ENCODE results near the gene PPP2R5C.

Gene PPP2R5C

GRCh38 chr14:101844751-101845150 is 83.2 kb downstream of the PPP2R5C start:
- no peak for DNase-seq

GRCh38 chr14:101845496-101845895 is 84.0 kb downstream of the PPP2R5C start:
- DNase-seq: no peak

- DNase-seq: no peak
These were observed 84.4 kb downstream of the PPP2R5C start for GRCh38 chr14:101845896-101846295.

- no peak for DNase-seq
These were observed 87.6 kb downstream of the PPP2R5C start for GRCh38 chr14:101849125-101849524.

- DNase-seq: no peak
These were observed 88.1 kb downstream of the PPP2R5C start for GRCh38 chr14:101849640-101850039.

- DNase-seq: no peak
These were observed 89.7 kb downstream of the PPP2R5C start for GRCh38 chr14:101851183-101851582.

DNA sequence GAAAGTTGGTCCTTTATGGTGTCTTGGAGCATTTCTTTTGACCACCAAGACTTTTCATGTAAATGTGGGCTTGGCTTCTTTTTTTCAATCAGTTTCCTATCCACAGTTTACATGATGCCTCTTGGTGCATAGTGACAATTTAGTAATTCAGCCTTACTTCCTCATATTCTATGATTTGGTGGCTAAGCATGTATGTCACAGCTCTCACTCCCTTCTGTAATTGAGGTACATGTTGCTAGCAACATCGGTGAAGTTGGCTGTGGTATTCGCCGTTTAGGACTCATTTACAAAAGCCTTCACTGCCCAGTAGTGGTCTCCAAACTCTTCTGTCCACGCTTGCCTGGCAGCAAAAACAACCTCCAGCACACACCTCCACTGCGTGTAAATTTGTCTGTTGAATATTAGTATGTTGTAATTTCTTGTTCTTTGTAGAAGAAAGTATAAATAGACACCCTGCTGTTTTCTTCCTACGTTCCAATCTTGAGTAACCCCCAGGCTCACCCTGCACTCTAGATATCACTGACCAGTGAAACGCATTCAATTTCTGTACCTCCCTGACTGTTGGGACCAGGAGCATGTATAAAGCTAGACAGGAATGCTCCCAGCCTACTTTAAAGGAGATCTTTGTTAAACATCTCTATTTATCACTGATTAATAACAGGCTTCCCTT is 90.4 kb downstream of the PPP2R5C start:
- no peak for DNase-seq

- no peak for DNase-seq
These were observed 91.3 kb downstream of the PPP2R5C start for GRCh38 chr14:101852785-101853184.

DNA sequence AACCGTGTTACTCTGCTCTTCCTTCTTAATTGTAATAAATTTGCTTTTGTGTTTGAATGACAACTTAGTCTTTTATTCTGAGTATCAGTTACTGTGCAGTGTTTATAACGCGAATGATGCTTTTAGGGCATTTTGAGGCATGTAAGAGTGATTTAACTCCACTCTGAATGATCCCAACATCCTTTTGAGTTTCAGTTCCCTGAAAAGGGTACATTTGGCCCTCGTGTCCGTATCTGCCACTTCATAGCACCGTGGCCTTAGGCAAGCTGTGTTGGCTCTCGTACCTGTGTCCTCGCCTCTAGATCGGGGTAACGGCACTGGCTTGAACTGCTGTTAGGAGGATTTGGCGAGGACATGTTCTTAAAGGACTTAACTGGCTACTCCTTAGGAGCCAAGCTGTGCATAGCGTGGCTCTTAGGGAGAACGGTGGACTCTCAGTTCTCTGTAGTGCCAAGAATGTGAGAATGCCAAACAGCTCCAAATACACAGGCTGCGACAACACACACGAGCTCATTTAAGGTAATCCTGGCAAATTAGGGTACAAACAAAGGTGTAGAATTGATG is 92.0 kb downstream of the PPP2R5C start:
- no peak for DNase-seq

DNA sequence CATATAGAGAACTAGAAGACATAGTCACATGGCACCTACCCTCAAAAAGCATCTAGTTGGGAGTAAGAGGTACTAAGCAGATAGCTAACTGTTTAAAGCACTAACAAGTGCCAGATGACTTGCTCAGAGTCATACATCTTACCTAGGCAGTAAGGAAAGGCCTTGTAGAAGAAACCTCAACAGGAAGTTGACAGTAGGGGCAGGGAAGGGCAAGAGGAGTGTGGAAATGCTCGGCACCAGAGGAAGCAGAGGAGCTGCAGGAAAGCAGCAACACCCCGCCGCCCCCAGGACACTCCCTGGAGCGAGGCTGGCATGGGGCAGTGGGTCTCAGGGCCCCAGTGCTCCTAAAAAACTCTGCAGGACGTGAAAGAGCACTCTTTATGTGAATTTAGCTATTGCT is 92.9 kb downstream of the PPP2R5C start:
- DNase-seq: no peak

- DNase-seq: no peak
These were observed 94.4 kb downstream of the PPP2R5C start for GRCh38 chr14:101855958-101856357.

DNA sequence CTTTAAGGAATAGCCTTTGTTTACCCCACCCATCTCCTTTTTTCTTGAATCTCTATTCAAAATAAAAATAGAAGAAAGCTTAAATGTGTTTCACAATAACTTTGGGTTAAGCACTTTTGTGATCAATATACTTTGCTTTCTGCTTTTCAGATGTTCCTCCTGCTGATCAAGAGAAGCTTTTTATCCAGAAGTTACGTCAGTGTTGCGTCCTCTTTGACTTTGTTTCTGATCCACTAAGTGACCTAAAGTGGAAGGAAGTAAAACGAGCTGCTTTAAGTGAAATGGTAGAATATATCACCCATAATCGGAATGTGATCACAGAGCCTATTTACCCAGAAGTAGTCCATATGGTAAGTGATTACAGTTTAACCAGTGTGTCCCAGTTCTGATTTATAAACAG is 95.0 kb downstream of the PPP2R5C start:
- no peak for DNase-seq

DNA sequence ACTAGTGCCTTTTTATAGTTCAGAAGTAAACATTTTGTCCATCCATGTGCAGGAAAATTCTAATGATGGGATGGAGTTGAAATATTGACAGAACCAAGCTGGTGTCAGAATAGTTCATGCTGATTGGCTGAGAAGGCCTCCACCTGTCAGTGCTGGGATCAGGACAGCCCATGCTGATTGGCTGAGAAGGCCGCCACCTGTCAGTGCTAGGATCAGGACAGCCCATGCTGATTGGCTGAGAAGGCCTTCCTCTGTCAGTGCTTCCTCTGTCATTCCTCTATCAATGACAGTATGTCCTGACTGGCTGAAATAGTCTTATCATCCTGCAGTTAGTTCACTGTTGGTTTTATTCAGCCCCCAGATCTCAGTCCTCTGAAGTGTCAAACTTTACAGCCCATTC is 95.7 kb downstream of the PPP2R5C start:
- DNase-seq: no peak

GRCh38 chr14:101858791-101859537 is 97.5 kb downstream of the PPP2R5C start:
- no peak for DNase-seq

GRCh38 chr14:101859538-101859902 is 98.0 kb downstream of the PPP2R5C start:
- no peak for DNase-seq

DNA sequence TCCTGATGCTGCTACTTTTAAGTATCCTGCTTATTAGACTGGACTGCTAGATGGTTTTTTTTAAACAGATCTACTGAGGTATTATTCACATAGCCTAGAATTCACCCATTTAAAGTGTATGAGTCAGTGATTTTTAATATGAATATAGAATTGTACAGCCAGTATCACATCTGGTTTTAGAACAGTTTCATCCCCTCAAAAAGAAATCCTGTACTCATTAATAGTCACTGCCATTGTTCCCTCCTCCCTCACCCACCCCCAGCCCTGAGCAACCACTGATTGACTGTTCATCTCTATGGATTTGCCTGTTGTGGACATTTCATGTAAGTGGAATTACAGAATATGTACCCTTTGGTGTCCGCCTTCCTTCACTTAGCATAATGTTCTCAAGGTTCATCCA is 98.4 kb downstream of the PPP2R5C start:
- DNase-seq: no peak

- DNase-seq: no peak
These were observed 100.0 kb downstream of the PPP2R5C start for GRCh38 chr14:101861464-101861863.

- DNase-seq: no peak
These were observed 100.7 kb downstream of the PPP2R5C start for GRCh38 chr14:101862177-101862576.

DNA sequence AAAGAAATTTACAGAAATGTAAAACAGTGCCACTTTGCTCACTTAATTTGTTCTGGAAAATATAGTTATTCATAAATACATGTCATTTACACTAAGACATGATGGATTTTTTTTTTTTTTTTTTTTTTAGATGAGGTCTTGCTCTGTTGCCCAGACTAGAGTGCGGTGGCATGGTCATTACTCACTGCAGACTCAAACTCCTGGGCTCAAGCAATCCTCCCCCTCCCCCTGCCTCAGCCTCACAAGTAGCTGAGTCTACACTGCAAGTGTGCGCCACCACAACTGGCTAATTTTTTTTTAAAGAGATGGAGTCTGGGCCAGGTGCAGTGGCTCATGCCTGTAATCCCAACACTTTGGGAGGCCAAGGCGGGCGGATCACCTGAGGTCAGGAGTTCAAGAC is 101.2 kb downstream of the PPP2R5C start:
- DNase-seq: no peak

DNA sequence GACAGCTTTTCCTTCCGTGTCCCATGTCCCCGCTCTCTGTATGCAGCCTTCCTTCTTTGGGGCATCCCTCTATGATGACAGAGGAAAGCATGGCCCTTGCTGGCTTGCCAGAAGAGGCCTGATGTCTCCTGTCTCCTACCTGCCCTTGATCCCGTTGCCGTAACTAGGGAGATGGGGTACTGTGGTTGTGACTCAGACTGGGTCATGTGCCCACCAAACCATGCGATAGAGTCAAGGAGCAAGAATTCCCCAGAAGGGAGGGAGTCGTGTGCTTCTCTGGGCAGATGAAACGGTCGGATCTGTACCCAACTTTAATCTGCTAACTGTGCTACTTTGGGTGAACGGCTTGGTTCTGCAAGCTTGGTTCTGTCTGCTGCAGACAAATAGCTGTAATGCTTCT is 103.8 kb downstream of the PPP2R5C start:
- DNase-seq: no peak

DNA sequence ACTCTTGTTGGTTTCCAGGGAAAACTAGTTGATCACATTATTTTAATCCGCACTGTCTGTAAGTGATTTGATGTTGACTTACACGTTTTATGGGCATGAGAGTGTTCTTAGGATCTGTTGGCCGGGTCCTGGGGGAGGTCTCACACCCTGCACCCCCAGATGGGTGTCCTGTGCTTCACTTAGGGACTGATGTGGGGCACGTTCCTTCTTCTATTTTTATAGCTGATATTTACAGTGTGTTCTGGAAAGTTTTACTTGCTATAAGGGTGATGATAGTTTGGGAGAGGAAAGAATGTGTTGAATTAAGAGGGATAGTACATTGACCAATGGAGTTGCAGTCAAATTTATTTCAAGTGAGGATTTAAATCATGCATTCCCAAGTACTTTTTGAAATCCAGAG is 106.3 kb downstream of the PPP2R5C start:
- no peak for DNase-seq

DNA sequence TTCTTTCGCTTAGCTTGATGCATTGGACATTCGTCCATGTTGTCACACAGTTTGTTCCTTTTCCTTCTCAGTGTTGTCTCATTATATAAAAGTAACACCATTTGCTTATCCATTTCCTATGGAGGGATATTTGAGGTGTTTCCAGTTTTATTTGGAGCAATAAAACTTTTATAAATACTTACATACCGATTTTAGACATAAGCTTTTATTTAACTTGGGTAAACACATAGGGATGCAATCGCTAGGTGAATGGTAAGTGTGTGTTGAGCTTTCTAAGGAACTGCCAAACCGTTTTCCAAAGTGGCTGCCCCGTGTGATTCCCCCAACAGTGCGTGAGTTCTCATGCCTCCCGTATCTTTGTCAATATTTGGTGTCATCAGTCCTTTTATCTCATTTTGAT is 107.7 kb downstream of the PPP2R5C start:
- DNase-seq: no peak

DNA sequence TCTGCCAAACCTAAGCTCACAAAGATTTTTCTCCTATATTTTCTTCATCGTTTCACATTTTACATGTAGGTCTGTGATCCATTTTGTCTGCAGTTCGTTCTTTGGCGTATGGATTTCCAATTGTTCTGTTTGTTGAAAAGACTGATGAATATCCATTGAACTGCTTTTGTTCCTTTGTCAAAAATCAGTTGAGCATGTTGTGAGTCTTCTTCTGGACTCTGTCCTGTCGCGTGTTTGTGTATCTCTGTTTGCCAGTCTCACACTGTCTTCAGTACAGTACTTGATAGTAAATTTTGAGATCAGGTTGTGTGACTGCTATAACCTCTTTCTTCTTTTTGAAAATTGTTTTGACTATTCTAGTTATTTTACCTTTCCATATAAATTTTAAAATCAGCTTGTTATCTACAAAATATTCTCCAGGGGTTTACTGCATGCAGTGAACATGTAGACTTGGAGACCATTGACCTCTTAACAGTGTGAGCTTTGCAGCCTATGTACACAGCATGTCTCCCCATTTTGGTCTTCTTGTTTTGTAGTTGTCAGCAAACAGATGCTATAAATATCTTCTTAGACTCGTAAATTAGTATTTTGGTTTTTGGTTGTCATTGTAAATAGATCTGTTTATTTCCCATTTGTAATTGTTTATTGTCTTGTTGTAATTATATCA is 108.9 kb downstream of the PPP2R5C start:
- no peak for DNase-seq

GRCh38 chr14:101872346-101872745 is 110.8 kb downstream of the PPP2R5C start:
- DNase-seq: no peak
